Measurements from ENCODE around the gene GSS.
A peak's percentile ranks its signal among the peaks of the same experiment; 100 is the strongest.

Gene GSS

GRCh38 chr20:34976286-34976685 is 20.7 kb upstream of the GSS start:
- no peak for DNase-seq

GRCh38 chr20:34974246-34974645 is 18.6 kb upstream of the GSS start:
- no peak for DNase-seq

DNA sequence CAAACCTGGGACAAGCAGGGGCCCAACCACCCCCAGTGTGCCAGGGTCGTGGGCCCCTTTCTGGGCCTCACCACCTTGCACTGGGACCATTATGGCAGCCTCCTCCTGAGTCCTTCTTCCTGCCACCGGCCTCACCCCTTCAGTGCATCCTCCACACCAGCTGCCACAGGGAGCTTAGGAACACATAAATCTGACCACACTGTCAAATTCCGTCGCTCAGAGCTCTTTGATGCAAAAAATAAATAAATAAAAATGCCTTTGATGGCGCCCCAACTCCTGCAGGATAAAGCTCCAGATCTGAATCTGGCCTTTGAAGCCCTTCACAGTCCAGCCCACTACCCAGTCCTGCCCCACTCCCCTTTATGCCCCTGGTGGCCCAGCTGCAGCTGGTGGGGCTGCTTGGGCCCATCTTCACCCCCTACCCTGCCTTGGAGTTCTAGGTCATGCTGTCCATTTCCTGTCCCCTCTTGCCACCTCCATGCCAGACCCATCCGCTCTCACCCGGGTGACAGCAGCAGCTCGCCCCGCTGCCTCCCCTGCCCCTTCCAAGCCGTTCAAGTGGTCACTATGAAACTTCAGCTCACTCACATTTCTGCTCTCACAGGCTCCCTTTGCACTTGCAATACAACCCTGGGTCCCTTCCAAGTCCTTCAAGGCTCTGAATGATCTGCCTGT is 16.1 kb upstream of the GSS start:
- DNase-seq: no peak

GRCh38 chr20:34970846-34971560 is 15.4 kb upstream of the GSS start:
- no peak for DNase-seq

DNA sequence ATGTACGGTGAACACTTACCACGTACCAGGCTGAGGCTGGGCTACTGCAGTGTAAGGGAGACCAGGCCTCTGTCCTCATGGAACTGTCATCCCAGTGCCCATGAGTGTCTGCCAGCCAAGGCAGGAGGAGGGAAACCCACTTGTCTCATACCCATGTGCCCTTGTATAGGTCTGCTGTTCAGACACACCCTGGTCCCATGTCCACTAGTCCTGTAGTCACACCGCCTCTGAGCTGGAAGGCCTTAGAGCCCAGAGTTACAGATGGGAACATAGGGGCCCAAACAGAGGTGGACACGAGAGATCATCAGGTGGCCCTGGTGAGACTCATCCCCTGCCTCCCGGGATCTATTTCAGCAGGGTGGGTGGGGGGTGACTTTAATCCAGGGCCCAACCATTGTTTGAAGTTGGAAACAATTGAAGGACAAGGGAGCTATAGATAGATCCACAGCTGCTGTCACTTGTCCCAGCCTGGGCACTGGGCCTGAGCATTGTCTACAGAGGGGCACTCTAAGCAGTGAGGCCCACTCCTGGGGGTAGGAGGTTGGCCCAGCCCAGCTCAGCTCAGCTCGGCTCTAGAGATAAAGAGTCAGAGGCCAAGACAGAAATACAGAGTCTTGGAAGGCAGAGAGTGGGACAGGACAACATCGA is 14.7 kb upstream of the GSS start:
- DNase-seq: no peak

- DNase-seq: no peak
These were observed 12.6 kb upstream of the GSS start for GRCh38 chr20:34968042-34968775.

DNA sequence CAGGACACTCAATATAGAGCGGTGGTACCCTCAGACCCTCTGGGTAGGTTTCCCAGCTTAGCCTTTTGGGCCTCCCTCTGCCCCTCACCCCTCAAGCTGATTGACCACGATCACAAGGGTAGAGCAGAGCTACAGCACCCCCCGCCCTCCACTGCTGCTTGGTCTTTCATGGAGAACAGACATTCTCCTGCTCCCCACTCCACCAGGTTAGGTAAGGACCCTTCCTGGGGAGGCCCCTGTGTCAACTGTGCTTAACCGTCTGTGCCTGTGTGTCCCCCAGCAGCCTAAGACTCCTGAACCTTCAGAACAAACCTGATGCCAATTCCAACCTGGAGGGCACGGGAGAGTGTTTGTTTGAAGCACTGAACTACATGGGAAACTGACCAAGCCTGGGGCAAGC is 11.8 kb upstream of the GSS start:
- no peak for DNase-seq

DNA sequence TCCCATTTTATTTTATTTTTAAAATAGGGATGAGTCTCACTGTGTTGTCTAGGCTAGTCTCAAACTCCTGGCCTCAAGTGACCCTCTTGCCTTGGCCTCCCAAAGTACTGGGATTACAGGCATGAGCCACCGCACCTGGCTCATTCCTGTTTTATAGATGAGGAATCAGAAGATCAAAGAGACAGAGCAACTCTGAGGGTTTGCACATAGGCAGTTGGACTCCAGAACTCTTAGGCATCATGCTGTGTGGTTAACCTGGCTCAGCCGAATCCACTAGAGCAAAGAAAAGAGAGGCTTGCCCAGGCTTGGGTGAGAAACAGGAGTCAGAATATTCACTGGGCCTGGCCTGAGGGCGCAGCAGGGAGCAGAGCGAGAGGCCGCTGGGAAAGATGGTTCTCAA is 9.4 kb upstream of the GSS start:
- no peak for DNase-seq

- DNase-seq: no peak
These were observed 8.9 kb upstream of the GSS start for GRCh38 chr20:34964486-34964885.

- DNase-seq: no peak
These were observed 1.3 kb upstream of the GSS start for GRCh38 chr20:34956751-34957472.

- DNase-seq: no peak
These were observed 444 bp upstream of the GSS start for GRCh38 chr20:34956041-34956458.

DNA sequence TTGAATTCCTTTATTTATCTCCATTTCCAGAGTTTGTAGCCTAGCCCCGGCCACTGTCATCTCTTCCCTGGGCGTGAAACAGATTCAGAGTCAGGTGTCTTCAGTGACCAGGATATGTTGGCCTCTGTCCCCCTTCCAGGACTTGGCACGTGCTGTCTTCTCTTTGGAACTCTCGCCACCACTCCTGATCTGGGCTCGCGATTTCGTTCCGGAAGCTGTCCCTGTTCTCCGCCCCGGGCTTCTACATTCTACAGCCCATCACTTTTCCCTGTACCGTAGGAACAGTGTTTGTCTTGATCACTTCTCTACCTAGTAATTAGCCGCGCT is 739 bp downstream of the GSS start:
- peak; percentile 60 for DNase-seq

DNA sequence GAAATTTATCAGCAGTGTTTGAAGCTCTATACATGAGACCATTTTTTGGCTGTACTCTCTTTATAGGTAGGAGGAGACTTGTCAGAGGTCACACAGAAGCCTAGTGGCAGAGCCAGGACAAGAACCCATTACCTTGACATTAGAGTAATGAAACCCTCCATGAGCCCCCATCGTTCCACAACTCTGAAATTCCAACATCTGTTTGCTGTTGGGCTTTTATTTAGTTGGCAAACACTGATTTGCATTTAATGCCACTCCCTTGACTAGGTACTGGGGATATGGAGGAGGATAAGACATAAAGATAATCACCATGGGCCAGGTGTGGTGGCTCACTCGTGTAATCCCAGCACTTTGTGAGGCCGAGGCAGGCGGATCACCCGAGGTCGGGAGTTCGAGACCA is 1.6 kb downstream of the GSS start:
- no peak for DNase-seq

GRCh38 chr20:34952671-34953070 is 2.9 kb downstream of the GSS start:
- DNase-seq: peak; percentile 84

DNA sequence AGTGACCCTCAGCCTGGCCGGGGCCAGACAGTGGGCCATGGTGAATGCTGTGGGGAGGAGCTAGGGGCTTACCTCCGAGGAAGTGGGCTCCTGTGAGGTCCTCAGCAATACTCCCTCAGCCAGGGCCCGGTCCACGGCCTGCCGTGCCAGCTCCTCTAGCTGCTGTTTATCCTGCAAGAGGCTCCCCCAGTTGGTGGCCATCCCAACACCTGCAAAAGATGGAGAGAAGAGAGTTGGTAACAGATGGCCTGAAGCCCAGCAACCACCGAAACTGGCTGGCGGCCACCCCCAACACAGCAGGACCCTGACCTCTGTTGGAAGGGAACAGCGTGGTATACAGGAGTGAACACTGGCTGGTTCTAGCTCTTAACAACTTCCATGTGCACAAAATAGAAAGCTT is 4.0 kb downstream of the GSS start:
- DNase-seq: no peak

GRCh38 chr20:34951252-34951651 is 4.4 kb downstream of the GSS start:
- DNase-seq: no peak

DNA sequence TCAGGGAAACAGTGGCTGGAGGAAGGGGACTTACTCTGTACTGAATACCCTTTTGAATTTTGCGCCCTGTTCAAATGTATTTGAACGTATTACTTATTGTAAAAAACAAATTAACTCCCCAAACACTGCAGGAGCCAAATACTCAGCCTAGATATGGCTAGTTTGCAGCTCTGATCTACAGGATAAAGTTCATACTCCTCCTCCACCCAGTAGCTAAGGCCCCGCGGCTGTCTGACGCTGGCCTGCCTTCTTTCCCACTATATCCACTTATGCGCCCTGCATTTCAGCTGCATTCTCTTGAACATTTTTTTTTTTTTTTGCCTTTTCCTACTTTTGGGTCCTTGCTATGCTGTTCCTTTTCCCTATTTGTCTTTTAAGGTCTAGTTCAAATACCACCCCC is 6.5 kb downstream of the GSS start:
- no peak for DNase-seq

- peak; percentile 78 for DNase-seq
These were observed 7.6 kb downstream of the GSS start for GRCh38 chr20:34948030-34948429.

GRCh38 chr20:34947336-34947735 is 8.3 kb downstream of the GSS start:
- no peak for DNase-seq

GRCh38 chr20:34946661-34947060 is 8.9 kb downstream of the GSS start:
- DNase-seq: no peak

- DNase-seq: no peak
These were observed 10.1 kb downstream of the GSS start for GRCh38 chr20:34945315-34946077.

Measured in fibroblast of skin of right biceps (primary cell).